GM21390 (cell line): ENCODE results near the gene KIAA1958.
"Not testable (repeated sequence)": the region's sequence is repeated elsewhere in the genome, so short reads cannot be mapped to it uniquely, and the experiment has no call there.

Experiments used
- ATAC-seq: cut with Tn5 transposase; IDR thresholded peaks from one replicate; pipeline ENCODE4 v1.9.1; 2021; ENCODE audit not compliant: unreplicated experiment

KIAA1958 gene

DNA sequence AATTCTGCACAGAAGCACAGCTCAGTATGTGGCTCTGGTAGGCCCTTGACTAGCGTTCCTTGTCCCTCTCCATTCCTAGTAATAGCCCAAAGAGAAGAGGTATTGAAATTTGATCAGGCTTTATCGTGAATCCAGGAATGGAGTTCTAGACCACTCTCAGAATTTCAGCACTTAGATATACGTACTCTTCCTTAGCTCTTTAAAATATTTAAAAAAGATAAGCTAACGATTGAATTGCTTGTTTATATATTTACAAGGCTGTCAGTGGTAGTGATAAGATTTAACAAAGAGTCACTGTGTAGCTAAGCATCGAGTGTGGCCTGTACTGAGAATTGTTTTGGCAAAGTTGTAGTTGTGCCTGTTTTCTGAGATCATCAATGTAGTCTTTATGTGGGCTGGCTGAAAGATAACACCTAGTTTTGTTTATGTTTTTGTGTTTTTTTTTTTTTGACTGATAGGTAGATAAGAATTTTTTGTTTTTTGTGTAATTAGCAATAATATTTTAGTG lies 2.5 kb downstream of the KIAA1958 start:
- ATAC-seq: no peak

DNA sequence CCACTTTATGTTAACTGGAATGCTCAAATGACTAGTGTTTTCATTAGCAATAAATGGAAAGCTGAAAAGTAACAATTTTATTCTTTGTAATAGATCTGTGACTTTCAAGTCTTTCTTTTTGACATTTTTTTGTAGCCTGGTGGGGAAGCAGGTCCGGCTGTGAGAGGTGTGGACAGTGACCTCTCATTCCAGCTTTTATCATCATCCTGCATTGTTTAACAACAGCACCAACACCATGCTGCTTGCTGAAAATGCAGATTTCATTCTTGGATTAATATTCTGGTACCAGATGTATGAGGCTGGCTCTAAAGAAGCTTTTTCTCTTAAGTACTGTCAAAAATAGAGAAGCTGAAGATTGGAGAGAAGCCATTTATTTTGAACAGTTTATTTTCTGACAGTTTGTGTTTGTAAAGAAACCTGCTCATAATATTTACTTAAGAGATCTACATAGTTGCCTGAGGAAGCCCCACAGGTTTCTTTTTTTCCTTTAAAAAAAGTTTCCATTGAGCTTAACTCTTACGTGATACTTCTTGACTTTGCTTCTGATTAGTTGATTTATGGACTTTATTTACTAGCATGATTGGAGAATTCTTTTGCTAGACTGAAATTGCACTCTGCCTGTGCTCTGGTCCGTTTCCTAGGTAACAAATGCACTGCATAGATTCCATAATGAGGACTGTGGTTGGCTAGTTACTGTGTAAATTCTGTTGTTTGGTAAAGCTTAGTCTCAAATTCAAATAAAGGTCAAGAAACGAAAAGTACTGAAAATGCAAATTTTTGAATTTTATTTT lies 3.4 kb downstream of the KIAA1958 start:
- ATAC-seq: no peak

- ATAC-seq: no peak
Observed at GRCh38 chr9:112493393-112494137, 6.9 kb downstream of the KIAA1958 start.

GRCh38 chr9:112494153-112494552 lies 7.5 kb downstream of the KIAA1958 start:
- no peak for ATAC-seq

GRCh38 chr9:112495614-112496013 lies 9.0 kb downstream of the KIAA1958 start:
- no peak for ATAC-seq

GRCh38 chr9:112496074-112496722 lies 9.6 kb downstream of the KIAA1958 start:
- no peak for ATAC-seq

DNA sequence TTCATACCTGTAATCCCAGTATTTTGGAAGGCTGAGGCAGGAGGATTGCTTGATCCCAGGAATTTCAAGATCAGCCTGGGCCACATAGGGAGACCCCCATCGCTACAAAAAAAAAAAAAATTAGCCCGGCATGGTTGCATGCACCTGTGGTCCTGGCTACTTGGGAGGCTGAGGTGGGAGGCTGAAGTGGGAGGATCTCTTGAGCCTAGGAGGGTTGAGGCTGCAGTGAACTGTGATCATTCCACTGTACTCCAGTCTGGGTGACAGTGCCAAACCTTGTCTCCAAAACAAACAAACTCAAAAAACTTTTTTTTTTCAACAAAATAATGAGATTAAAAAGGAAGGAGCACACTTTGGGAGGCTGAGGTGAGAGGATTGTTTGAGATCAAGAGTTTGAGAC lies 14.2 kb downstream of the KIAA1958 start:
- no peak for ATAC-seq

DNA sequence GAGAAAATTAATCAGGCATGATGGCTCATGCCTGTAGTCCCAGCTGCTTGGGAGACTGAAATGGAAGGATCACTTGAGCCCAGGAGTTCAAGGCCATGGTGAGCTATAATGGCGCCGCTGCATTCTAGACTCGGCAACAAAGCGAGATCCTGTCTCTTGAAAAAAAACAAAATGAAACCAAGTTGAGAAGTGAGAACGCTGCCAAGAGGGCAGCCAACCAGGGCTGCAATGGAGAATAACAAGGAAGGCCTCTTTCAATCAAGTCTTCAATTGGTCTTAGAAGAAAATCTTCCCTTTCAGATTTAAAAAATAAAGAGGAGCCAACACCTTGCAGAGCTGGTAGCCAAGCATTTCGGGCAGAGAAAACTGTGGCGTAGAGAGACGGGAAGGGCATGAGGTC lies 14.7 kb downstream of the KIAA1958 start:
- no peak for ATAC-seq

DNA sequence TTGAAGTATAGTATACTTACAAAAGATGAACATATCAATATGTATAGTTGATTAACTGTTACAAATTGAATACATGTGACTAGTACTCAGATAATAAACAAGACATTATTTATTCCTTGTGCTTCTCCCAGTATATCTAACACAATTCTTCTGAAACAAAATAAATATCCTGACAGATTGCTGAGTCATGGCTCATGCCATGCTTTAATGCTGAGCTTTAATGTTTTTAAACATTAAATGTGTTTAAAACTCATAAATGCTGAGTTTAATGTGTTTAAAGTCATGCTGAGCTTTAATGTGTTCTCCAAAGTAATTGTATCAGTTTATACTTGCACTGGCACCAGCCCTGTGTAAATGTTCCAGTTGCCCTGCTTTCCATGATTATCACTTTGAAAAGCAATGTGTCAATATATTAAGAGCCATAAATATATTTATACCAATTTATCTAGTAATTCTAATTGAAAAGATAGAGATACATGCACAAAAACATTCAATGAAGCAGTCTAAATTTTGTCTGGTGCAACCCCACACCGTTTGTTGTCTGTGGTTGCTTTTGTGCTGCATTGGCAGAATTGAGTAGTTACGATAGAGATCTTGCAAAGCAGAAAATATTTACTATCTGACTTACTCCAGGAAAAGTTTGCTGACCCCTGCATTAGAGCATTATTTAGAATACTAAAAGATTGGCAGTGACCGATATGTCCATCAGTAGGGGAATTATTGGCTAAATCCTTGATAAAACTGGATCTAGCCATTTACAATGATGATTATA lies 15.7 kb downstream of the KIAA1958 start:
- no peak for ATAC-seq

GRCh38 chr9:112503170-112503569 lies 16.5 kb downstream of the KIAA1958 start:
- no peak for ATAC-seq

DNA sequence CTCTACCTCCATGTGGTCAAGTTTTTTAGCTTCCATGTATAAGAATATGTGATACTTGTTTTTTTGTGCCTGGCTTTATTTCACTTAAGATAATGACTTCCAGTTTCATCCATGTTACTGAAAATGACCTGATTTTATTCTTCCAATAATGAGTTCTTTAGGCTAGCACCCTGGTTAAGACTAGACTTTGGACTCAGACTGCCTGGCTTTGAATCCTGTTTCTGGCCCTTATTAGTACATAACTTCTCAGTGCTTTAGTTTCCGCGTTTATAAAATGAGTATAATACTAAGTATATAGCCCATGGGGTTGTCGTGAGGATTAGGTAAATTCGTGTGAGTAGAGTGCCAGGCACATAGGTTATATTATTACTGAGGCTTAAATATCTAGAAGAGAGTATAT lies 18.5 kb downstream of the KIAA1958 start:
- no peak for ATAC-seq

DNA sequence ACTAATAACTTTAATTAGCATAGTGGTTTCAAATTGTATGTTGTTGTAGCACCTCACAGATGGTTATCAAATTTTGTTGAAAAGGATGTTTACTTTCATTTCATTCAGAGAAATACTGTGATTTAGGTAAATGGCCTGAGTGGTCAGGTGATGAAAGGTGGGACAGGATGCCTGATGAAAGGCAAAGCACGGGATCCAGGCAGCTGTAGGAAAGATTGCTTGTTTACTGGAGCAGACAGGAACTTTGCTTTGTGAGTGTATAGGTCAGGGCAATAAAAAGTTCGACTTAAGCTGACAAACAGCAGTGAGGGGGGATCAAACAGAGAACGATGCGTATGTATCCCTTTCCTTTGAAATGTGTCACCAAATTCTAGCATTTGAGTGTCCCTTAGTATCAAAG lies 19.0 kb downstream of the KIAA1958 start:
- ATAC-seq: no peak

- ATAC-seq: no peak
Observed at GRCh38 chr9:112506571-112506970, 19.9 kb downstream of the KIAA1958 start.

DNA sequence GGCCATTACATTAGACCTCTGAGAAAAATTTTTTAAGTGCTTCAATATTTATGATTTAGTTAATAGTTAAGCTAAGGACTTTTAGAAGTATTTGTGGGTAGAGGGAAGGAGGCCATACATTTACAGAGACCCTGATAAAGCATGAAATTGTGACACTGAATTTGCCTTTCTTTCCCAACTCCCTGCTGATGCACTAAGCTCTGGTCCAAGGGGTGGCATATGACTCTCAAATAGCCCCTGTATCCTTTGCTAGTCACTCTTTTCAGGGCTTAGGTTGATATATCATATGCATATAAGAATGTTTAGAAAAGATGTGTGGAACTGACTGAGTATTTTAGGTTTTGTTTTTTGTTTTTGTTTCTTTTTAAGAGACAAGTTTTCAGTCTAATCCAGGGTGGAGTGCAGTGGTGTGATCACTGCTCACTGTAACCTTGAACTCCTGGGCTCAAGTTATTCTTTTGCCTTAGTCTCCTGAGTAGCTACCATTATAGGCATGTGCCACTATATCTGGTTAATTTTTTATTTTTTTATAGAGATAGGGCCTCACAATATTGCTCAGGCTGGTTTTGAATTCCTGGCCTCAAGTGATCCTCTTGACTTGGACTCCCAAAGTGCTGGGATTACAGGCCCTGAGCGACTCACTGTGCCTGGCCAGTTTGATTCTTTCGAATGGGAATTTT lies 20.5 kb downstream of the KIAA1958 start:
- no peak for ATAC-seq

GRCh38 chr9:112508377-112508776 lies 21.8 kb downstream of the KIAA1958 start:
- no peak for ATAC-seq

- ATAC-seq: not testable (repeated sequence)
Observed at GRCh38 chr9:112512377-112512776, 25.8 kb downstream of the KIAA1958 start.

DNA sequence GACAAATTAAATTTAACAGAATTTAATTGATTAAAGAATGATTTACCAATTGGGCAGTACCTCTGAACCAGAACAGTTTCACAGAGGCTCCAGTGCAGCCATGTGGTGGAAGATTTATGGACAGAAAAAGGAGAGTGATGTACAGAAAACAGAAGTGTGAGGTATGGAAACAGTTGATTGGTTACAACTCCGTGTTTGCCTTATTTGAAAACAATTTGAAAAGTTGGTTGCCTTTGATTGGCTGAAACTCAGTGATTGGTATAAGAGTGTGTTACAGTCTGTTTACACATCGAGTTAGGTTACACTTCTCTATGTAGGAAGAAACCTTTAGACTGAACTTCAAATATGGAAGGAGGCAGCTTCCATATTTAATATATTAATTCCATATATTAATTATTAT lies 30.1 kb downstream of the KIAA1958 start:
- no peak for ATAC-seq

GRCh38 chr9:112520069-112520468 lies 33.4 kb downstream of the KIAA1958 start:
- no peak for ATAC-seq

- no peak for ATAC-seq
Observed at GRCh38 chr9:112520656-112521055, 34.0 kb downstream of the KIAA1958 start.

GRCh38 chr9:112526973-112527372 lies 40.3 kb downstream of the KIAA1958 start:
- ATAC-seq: no peak
